Caco-2 (cell line): ENCODE measurements around the gene CD151. TPM values are rescaled to one million over a fixed set of nuclear protein-coding genes. Genes with fewer than 3 reads are reported as not detected.

Source experiments
- BruUV-seq: library from RNA; stranded (reverse); fragments of 400-500 nt; replicated peaks from 2 replicates; lab custom pipeline; 2021; lab: Mats Ljungman, UMichigan
- CTCF ChIA-PET: fragments of 300-600 bp; sonication (Branson Sonifier 250); formaldehyde crosslinking; loops from one replicate; lab custom pipeline; 2022; ENCODE audit warnings: antibody characterized with exemption; lab: Charles Lee
- POLR2A ChIA-PET: fragments of 300-600 bp; sonication (Branson Sonifier 250); formaldehyde crosslinking; loops from one replicate; lab custom pipeline; 2022; ENCODE audit warnings: antibody characterized with exemption; lab: Charles Lee
- DNase-seq, 2 experiments: peaks; one replicate each; pipeline versions ENCODE4 v3.0.0 to v3.0.0-alpha.2; 2020 to 2022
- H3K27me3 ChIP-seq: replicated peaks from 2 replicates; pipeline ENCODE4 v1.6.0; 2011; ENCODE audit warnings: low read length; ENCODE audit not compliant: control insufficient read depth, insufficient read depth
- H3K36me3 ChIP-seq: 2 replicates; pipeline ENCODE4 v1.5.1; 2011; ENCODE audit warnings: low read length; ENCODE audit not compliant: control insufficient read depth, insufficient read depth
- H3K4me1 ChIP-seq: fragments of 250-450 bp; sonication (Bioruptor Pico); 2 replicates; pipeline ENCODE4 v1.5.1; 2020; ENCODE audit warnings: mild to moderate bottlenecking
- H3K4me3 ChIP-seq: 2 replicates; pipeline ENCODE4 v1.5.1; 2011; ENCODE audit warnings: low read depth, mild to moderate bottlenecking, control low read depth, low read length
- H3K9me3 ChIP-seq: fragments of 250-450 bp; sonication (Bioruptor Pico); 2 replicates; pipeline ENCODE4 v1.5.1; 2020; ENCODE audit warnings: mild to moderate bottlenecking, moderate library complexity
- H3K27ac Mint-ChIP-seq: one replicate; pipeline ENCODE4 v1.8.0; 2022; ENCODE audit warnings: mixed read lengths; ENCODE audit not compliant: unreplicated experiment
- H3K27me3 Mint-ChIP-seq: one replicate; pipeline ENCODE4 v1.8.0; 2022; ENCODE audit warnings: mixed read lengths; ENCODE audit not compliant: insufficient read depth, unreplicated experiment
- H3K36me3 Mint-ChIP-seq: one replicate; pipeline ENCODE4 v1.8.0; 2022; ENCODE audit warnings: mild to moderate bottlenecking, mixed read lengths; ENCODE audit not compliant: insufficient read depth, unreplicated experiment
- H3K4me1 Mint-ChIP-seq: one replicate; pipeline ENCODE4 v1.8.0; 2022; ENCODE audit warnings: low read depth, mixed read lengths; ENCODE audit not compliant: unreplicated experiment
- H3K4me3 Mint-ChIP-seq: one replicate; pipeline ENCODE4 v1.8.0; 2022; ENCODE audit warnings: mild to moderate bottlenecking, moderate library complexity, mixed read lengths; ENCODE audit not compliant: unreplicated experiment
- H3K9me3 Mint-ChIP-seq: one replicate; pipeline ENCODE4 v1.8.0; 2022; ENCODE audit warnings: mixed read lengths; ENCODE audit not compliant: unreplicated experiment
- intact Hi-C: fragments of 100-400 bp; cut with micrococcal nuclease; formaldehyde crosslinking; loops from one replicate; pipeline ENCODE4 v1.10.0; 2022; ENCODE audit not compliant: unreplicated experiment
- total RNA-seq: library from RNA; stranded (reverse); gene quantifications from 2 replicates; pipeline ENCODE4 v1.2.3, GENCODE V29; 2022
- TF ChIP-seq, protein P1 (sequence below), 2 experiments: fragments of 200-600 bp in 1 of 2; IDR thresholded peaks; 1 replicate in 1 of 2; 2 replicates in 1 of 2; pipeline versions ENCODE4 v1.5.1 to v1.8.0; 2011 to 2022; ENCODE audit warnings: antibody characterized with exemption in 1 of 2, control low read depth in 1 of 2, inconsistent platforms in 1 of 2, low read depth in 1 of 2, low read length in 1 of 2, mild to moderate bottlenecking in 1 of 2, moderate library complexity in 1 of 2; ENCODE audit not compliant: insufficient read depth in 1 of 2, severe bottlenecking in 1 of 2, unreplicated experiment in 1 of 2

The CD151 gene
- total RNA-seq, 1 experiment from 2014 or later, result 268 TPM

DNA sequence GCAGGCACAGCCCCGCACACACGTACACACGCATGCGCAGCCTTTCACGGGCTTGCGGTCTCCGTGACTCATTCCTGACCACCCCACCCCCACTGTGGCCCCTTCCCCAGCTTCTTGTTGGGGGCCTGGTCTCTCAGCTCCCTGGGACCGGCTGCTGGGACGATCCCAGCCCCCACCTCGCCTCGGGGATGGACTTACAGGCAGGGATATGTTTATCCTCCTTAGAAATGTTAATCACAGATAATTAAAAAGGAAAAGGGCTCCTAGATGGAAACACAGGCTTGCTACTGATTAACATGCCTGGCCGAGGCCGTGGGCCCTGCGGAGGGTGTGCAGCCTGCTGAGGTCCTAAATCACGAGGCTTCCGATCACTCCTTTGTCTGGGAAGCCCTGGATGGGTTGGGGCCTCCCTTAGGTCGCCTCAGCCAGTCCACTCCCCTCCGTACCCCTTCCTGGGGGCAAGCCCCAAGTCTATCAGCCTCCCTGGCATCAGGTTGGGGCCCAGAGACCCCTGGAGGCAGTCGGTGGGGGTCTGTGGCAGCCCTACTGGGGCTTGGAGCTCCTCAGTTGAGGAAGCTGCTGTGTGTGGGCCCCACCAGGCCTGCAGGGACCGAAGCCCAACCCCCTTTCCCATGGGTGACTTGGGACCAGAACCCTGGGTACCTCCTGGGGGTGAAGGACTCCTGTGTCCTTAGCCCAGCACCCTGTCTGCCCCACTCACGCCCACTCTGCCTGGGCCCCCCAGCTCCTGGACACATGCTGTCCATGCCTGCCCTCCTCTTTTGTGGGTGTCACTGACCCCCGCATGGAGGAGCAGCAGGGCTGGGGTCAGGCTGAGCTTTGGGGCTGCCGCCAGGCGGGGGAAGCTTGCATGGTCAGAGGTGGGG lies 30.5 kb downstream of the CD151 start:
- H3K27me3 Mint-ChIP-seq, result no peaks in the 10 kb centered on the region
- no peaks in the 10 kb centered on the region for H3K9me3 ChIP-seq
- H3K4me3 Mint-ChIP-seq, result no peak overlapping the region
- no peaks in the 10 kb centered on the region for H3K4me1 ChIP-seq
- no peak for DNase-seq
- CTCF ChIA-PET, result no interaction called here
- TF ChIP-seq, protein P1, sequence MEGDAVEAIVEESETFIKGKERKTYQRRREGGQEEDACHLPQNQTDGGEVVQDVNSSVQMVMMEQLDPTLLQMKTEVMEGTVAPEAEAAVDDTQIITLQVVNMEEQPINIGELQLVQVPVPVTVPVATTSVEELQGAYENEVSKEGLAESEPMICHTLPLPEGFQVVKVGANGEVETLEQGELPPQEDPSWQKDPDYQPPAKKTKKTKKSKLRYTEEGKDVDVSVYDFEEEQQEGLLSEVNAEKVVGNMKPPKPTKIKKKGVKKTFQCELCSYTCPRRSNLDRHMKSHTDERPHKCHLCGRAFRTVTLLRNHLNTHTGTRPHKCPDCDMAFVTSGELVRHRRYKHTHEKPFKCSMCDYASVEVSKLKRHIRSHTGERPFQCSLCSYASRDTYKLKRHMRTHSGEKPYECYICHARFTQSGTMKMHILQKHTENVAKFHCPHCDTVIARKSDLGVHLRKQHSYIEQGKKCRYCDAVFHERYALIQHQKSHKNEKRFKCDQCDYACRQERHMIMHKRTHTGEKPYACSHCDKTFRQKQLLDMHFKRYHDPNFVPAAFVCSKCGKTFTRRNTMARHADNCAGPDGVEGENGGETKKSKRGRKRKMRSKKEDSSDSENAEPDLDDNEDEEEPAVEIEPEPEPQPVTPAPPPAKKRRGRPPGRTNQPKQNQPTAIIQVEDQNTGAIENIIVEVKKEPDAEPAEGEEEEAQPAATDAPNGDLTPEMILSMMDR (IDR thresholded peaks at IDR 0.05; ENCODE audit: insufficient read depth in 1 of 2, low read depth in 1 of 2, low read length in 1 of 2, severe bottlenecking in 1 of 2, unreplicated experiment in 1 of 2), result no peak
- POLR2A ChIA-PET, result interaction anchor here (0.5 kb wide), 1 partner anchor 32 kb away, joined by 3 read pairs; no protein-coding TSS in a partner anchor
- BruUV-seq, result no TSS peak
- H3K9me3 Mint-ChIP-seq, result no peaks in the 10 kb centered on the region
- no peak overlapping the region for H3K4me3 ChIP-seq
- intact Hi-C loops, result no loop called here
- H3K36me3 Mint-ChIP-seq, result peaks cover 86% of the 10 kb centered on the region
- H3K36me3 ChIP-seq, result no peaks in the 10 kb centered on the region; the same call in 1 of the 2 replicates
- H3K27me3 ChIP-seq, result no peaks in the 10 kb centered on the region
- peak overlapping the region; percentile 42 for H3K27ac Mint-ChIP-seq
- no peaks in the 10 kb centered on the region for H3K4me1 Mint-ChIP-seq

DNA sequence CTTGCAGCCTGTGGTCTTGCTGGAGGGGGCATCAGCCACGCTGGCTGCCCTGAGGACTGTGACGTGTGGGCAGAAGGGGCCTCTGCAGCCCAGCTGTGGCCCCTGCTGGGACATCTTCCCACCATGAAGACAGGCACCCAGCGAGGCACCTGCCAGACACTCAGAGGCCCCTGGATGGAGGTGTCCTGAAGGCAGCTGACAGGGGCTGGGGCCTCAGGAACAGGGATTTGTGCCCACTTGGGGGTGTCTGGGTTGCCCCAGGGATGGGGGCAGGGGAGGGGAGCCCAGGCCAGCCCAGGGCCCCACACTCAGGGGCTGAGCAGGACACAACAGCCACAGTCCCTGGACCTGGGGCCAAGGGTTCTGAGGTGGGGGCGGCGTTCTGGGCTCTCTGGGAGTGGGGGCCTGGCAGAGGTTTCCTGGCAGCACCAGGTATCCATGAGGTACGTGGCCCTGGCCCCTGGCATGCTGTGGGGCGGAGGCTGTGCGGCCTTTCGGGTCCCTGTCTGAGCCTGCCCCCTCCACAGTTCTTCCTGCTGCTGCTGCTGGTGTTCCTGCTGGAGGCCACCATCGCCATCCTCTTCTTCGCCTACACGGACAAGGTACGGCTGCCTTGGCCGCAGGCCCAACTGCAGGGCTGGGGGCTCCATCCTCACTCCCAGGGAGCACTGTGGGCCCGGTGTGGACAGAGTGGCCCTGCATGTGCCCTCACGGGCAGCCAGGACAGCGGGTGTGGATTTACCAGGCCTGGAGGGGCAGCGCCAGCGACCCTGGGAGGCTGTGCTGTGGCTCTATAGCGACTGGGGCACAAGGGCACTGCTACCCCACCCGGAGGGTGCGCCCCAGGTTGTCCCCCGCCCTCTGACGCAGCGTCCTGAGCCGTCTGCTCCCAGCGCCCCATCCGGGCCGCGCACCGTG lies 31.4 kb downstream of the CD151 start:
- TF ChIP-seq, protein P1 (IDR thresholded peaks at IDR 0.05; ENCODE audit: insufficient read depth in 1 of 2, low read depth in 1 of 2, low read length in 1 of 2, severe bottlenecking in 1 of 2, unreplicated experiment in 1 of 2), result no peak
- Mint-ChIP-seq H3K27me3 (no peaks in the 10 kb centered on the region), H3K4me3 (no peak overlapping the region), H3K36me3 (peaks cover 95% of the 10 kb centered on the region), H3K9me3 (no peaks in the 10 kb centered on the region), H3K27ac (no peak overlapping the region), H3K4me1 (no peaks in the 10 kb centered on the region)
- ChIA-PET POLR2A (no interaction called here), CTCF (interaction anchor here (0.7 kb wide), 1 partner anchor 621 kb away, joined by 3 read pairs; no protein-coding TSS in a partner anchor)
- no peaks in the 10 kb centered on the region; the same call in 1 of the 2 replicates for H3K36me3 ChIP-seq
- BruUV-seq, result no TSS peak
- H3K4me3 ChIP-seq, result no peak overlapping the region
- intact Hi-C loops, result no loop called here
- H3K9me3 ChIP-seq, result no peaks in the 10 kb centered on the region
- DNase-seq, result no peak
- H3K27me3 ChIP-seq, result no peaks in the 10 kb centered on the region
- no peaks in the 10 kb centered on the region for H3K4me1 ChIP-seq

DNA sequence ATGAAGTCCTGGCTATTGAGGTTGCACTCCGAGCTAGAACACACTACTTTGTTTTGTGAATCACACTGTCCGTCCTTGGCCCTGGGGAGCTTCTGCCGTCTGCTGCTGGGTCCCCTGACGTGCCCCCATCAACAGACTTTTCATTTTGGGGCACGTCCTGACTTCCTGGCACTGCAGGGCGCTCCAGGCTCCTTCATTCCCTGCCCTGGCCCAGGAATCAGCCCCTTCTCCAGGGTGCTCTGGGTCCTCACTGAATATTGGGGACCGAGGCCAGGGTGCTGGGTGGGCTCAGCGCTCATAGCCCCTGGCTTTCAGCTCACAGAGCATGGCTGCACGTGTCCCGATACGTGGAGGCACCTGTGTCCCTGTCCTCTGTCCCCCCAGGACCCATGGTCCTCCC lies 32.1 kb downstream of the CD151 start:
- no peak overlapping the region for H3K4me3 ChIP-seq
- ChIA-PET CTCF (interaction anchor here (0.7 kb wide), 1 partner anchor 620 kb away, joined by 3 read pairs; no protein-coding TSS in a partner anchor), POLR2A (no interaction called here)
- Mint-ChIP-seq H3K36me3 (peaks cover 96% of the 10 kb centered on the region), H3K4me1 (no peaks in the 10 kb centered on the region), H3K9me3 (no peaks in the 10 kb centered on the region), H3K27ac (no peak overlapping the region), H3K4me3 (no peak overlapping the region), H3K27me3 (no peaks in the 10 kb centered on the region)
- no peak for DNase-seq
- no peaks in the 10 kb centered on the region for H3K9me3 ChIP-seq
- no TSS peak for BruUV-seq
- TF ChIP-seq, protein P1 (IDR thresholded peaks at IDR 0.05; ENCODE audit: insufficient read depth in 1 of 2, low read depth in 1 of 2, low read length in 1 of 2, severe bottlenecking in 1 of 2, unreplicated experiment in 1 of 2), result no peak
- H3K27me3 ChIP-seq, result no peaks in the 10 kb centered on the region
- no peaks in the 10 kb centered on the region for H3K4me1 ChIP-seq
- intact Hi-C loops, result no loop called here
- no peaks in the 10 kb centered on the region; the same call in 1 of the 2 replicates for H3K36me3 ChIP-seq
